WTC11 (cell line): ENCODE results near the gene UBASH3B. TPM values are rescaled to one million over a fixed set of nuclear protein-coding genes. Genes with fewer than 3 reads are reported as not detected.
A peak's percentile ranks its signal among the peaks of the same experiment; 100 is the strongest.

Source experiments
- ATAC-seq: fragments of 200-7000 bp; cut with Tn5 transposase; 2 replicates; pipeline ENCODE4 v1.10.0; 2021; ENCODE audit warnings: mild to moderate bottlenecking, moderate library complexity
- CTCF ChIA-PET: fragments of 300-600 bp; sonication (Branson Sonifier 250); formaldehyde crosslinking; loops from one replicate; lab custom pipeline; 2021; ENCODE audit warnings: antibody characterized with exemption; lab: Charles Lee
- POLR2A ChIA-PET: fragments of 350-600 bp; sonication (Branson Sonifier 250); formaldehyde crosslinking; loops from one replicate; lab custom pipeline; 2021; ENCODE audit warnings: antibody characterized with exemption; lab: Charles Lee
- DNase-seq: peaks from one replicate; pipeline ENCODE4 v3.0.0; 2021; ENCODE audit warnings: low spot score
- H3K27ac Mint-ChIP-seq: 2 replicates; pipeline ENCODE4 v1.8.0; 2021; ENCODE audit warnings: mixed read lengths
- H3K27me3 Mint-ChIP-seq: 2 replicates; pipeline ENCODE4 v1.8.0; 2021; ENCODE audit warnings: low read depth, mild to moderate bottlenecking, moderate library complexity, mixed read lengths
- H3K36me3 Mint-ChIP-seq: 2 replicates; pipeline ENCODE4 v1.8.0; 2021; ENCODE audit warnings: mixed read lengths
- H3K4me1 Mint-ChIP-seq: 2 replicates; pipeline ENCODE4 v1.8.0; 2022; ENCODE audit warnings: mixed read lengths
- H3K4me3 Mint-ChIP-seq: 2 replicates; pipeline ENCODE4 v1.8.0; 2021; ENCODE audit warnings: mild to moderate bottlenecking, moderate library complexity, mixed read lengths
- H3K9me3 Mint-ChIP-seq: 2 replicates; pipeline ENCODE4 v1.8.0; 2021; ENCODE audit warnings: mixed read lengths
- AFF4 ChIP-seq: sonication (generic); formaldehyde crosslinking; IDR thresholded peaks from 2 replicates; pipeline ENCODE4 v1.8.1; 2023; ENCODE audit warnings: mild to moderate bottlenecking, missing genetic modification reagents, borderline replicate concordance
- CREB1 ChIP-seq: sonication (generic); formaldehyde crosslinking; IDR thresholded peaks from 2 replicates; pipeline ENCODE4 v1.8.0; 2023; ENCODE audit warnings: mild to moderate bottlenecking, missing genetic modification reagents
- ETV6 ChIP-seq: sonication (generic); formaldehyde crosslinking; IDR thresholded peaks from 2 replicates; pipeline ENCODE4 v1.8.1; 2022; ENCODE audit warnings: mild to moderate bottlenecking, missing genetic modification reagents
- FOXJ3 ChIP-seq: sonication (generic); formaldehyde crosslinking; IDR thresholded peaks from 2 replicates; pipeline ENCODE4 v1.9.0; 2021; ENCODE audit warnings: missing genetic modification reagents, mild to moderate bottlenecking, borderline replicate concordance
- GRHL2 ChIP-seq: fragments of 250-450 bp; sonication (Bioruptor Pico); IDR thresholded peaks from 2 replicates; pipeline ENCODE4 v1.8.0; 2022; ENCODE audit warnings: mild to moderate bottlenecking, moderate library complexity; ENCODE audit not compliant: insufficient replicate concordance, severe bottlenecking
- HMGA2 ChIP-seq: fragments of 250-450 bp; sonication (Bioruptor Pico); IDR thresholded peaks from 2 replicates; pipeline ENCODE4 v1.4.0; 2021; ENCODE audit warnings: mild to moderate bottlenecking, moderate library complexity
- MXD4 ChIP-seq: fragments of 250-450 bp; sonication (Bioruptor Pico); IDR thresholded peaks from 2 replicates; pipeline ENCODE4 v1.8.0; 2021; ENCODE audit warnings: mild to moderate bottlenecking, moderate library complexity, borderline replicate concordance
- NFYB ChIP-seq: sonication (generic); formaldehyde crosslinking; conservative IDR thresholded peaks from 2 replicates; pipeline ENCODE4 v1.8.0; 2022; ENCODE audit warnings: low read depth, missing genetic modification reagents
- PRRX2 ChIP-seq: fragments of 250-450 bp; sonication (Bioruptor Pico); IDR thresholded peaks from 2 replicates; pipeline ENCODE4 v1.8.0; 2021; ENCODE audit warnings: mild to moderate bottlenecking
- SMAD3 ChIP-seq: sonication (generic); formaldehyde crosslinking; IDR thresholded peaks from 2 replicates; pipeline ENCODE4 v1.8.0; 2022; ENCODE audit warnings: missing genetic modification reagents, mild to moderate bottlenecking, borderline replicate concordance
- SOX15 ChIP-seq: fragments of 250-450 bp; sonication (Bioruptor Pico); IDR thresholded peaks from 2 replicates; pipeline ENCODE4 v1.9.0; 2021; ENCODE audit warnings: mild to moderate bottlenecking
- ZNF396 ChIP-seq: fragments of 250-450 bp; sonication (Bioruptor Pico); IDR thresholded peaks from 2 replicates; pipeline ENCODE4 v1.8.0; 2021; ENCODE audit warnings: mild to moderate bottlenecking, moderate library complexity, borderline replicate concordance
- ZNF423 ChIP-seq: fragments of 250-450 bp; sonication (Bioruptor Pico); IDR thresholded peaks from 2 replicates; pipeline ENCODE4 v2.1.2; 2022; ENCODE audit warnings: mild to moderate bottlenecking, moderate library complexity
- ZSCAN18 ChIP-seq: fragments of 250-450 bp; sonication (Bioruptor Pico); IDR thresholded peaks from 2 replicates; pipeline ENCODE4 v2.1.2; 2022; ENCODE audit warnings: mild to moderate bottlenecking, moderate library complexity
- total RNA-seq: library from RNA; stranded (reverse); gene quantifications from 3 replicates; pipeline ENCODE4 v1.2.3, GENCODE V29; 2021
- TF ChIP-seq, protein P1 (sequence below): fragments of 200-600 bp; IDR thresholded peaks from 2 replicates; pipeline ENCODE4 v1.8.0; 2022; ENCODE audit warnings: antibody characterized with exemption
- TF ChIP-seq, protein P2 (sequence below): sonication (generic); formaldehyde crosslinking; IDR thresholded peaks from 2 replicates; pipeline ENCODE4 v1.8.0; 2022; ENCODE audit warnings: missing genetic modification reagents

The UBASH3B gene
- total RNA-seq, 1 experiment from 2014 or later: 21.1 TPM

GRCh38 chr11:122690384-122690783 is 34.9 kb downstream of the UBASH3B start (continued):
- TF ChIP-seq AFF4 (CRISPR knock-in tag) (no peak), ETV6 (CRISPR knock-in tag) (no peak), FOXJ3 (no peak)

DNA sequence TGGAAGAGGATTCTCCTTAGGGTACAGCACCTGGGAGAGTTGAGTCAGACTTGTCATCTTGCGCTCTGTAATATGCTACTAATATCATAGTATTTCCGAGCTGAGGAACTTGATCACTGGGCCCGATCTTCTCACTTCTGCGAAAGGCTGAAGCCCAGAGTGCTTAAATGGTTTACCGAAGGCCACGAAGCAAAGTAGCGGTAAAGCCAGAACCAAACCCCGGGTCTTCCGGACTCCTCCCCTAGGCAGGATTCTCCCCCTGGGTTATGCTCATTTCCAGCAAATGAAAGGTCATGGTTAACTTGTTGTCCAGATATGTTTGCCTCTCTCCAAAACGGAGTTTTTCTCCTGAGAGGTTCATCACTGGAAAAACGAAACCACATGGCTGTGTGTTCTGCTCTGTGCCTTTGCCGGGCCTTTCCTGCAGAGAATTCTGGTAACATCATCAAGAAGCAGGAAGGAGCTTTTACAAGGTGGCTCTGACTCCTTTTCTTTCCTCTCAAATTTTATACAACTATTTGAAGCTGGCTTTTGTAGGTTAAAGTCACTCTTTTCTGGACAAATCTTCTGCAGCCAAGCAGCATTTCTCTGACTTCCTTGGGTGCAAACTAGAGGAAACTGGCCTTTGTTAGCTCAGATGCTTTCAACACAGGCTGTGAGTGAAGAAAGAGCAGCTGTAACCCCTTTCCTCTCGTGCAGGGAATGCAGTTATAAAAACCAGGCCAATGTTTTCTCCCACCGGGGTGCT is 35.5 kb downstream of the UBASH3B start:
- POLR2A ChIA-PET: no interaction called here
- TF ChIP-seq SOX15 (CRISPR knock-in tag) (no peak), GRHL2 (CRISPR knock-in tag) (no peak), CREB1 (CRISPR knock-in tag) (no peak), MXD4 (CRISPR knock-in tag) (no peak), SMAD3 (CRISPR knock-in tag) (no peak), ZNF396 (CRISPR knock-in tag) (no peak), NFYB (CRISPR knock-in tag) (no peak), AFF4 (CRISPR knock-in tag) (no peak), HMGA2 (CRISPR knock-in tag) (no peak), ZSCAN18 (CRISPR knock-in tag) (no peak), PRRX2 (no peak), ZNF423 (no peak)
- TF ChIP-seq, protein P1, sequence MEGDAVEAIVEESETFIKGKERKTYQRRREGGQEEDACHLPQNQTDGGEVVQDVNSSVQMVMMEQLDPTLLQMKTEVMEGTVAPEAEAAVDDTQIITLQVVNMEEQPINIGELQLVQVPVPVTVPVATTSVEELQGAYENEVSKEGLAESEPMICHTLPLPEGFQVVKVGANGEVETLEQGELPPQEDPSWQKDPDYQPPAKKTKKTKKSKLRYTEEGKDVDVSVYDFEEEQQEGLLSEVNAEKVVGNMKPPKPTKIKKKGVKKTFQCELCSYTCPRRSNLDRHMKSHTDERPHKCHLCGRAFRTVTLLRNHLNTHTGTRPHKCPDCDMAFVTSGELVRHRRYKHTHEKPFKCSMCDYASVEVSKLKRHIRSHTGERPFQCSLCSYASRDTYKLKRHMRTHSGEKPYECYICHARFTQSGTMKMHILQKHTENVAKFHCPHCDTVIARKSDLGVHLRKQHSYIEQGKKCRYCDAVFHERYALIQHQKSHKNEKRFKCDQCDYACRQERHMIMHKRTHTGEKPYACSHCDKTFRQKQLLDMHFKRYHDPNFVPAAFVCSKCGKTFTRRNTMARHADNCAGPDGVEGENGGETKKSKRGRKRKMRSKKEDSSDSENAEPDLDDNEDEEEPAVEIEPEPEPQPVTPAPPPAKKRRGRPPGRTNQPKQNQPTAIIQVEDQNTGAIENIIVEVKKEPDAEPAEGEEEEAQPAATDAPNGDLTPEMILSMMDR: no peak
- TF ChIP-seq, protein P2, sequence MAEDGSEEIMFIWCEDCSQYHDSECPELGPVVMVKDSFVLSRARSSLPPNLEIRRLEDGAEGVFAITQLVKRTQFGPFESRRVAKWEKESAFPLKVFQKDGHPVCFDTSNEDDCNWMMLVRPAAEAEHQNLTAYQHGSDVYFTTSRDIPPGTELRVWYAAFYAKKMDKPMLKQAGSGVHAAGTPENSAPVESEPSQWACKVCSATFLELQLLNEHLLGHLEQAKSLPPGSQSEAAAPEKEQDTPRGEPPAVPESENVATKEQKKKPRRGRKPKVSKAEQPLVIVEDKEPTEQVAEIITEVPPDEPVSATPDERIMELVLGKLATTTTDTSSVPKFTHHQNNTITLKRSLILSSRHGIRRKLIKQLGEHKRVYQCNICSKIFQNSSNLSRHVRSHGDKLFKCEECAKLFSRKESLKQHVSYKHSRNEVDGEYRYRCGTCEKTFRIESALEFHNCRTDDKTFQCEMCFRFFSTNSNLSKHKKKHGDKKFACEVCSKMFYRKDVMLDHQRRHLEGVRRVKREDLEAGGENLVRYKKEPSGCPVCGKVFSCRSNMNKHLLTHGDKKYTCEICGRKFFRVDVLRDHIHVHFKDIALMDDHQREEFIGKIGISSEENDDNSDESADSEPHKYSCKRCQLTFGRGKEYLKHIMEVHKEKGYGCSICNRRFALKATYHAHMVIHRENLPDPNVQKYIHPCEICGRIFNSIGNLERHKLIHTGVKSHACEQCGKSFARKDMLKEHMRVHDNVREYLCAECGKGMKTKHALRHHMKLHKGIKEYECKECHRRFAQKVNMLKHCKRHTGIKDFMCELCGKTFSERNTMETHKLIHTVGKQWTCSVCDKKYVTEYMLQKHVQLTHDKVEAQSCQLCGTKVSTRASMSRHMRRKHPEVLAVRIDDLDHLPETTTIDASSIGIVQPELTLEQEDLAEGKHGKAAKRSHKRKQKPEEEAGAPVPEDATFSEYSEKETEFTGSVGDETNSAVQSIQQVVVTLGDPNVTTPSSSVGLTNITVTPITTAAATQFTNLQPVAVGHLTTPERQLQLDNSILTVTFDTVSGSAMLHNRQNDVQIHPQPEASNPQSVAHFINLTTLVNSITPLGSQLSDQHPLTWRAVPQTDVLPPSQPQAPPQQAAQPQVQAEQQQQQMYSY: no peak
- TF ChIP-seq, all 79 proteins: peak for 0
- Mint-ChIP-seq H3K27me3 (no peaks in the 10 kb centered on the region), H3K4me1 (peaks cover 23% of the 10 kb centered on the region), H3K4me3 (no peak overlapping the region), H3K36me3 (no peaks in the 10 kb centered on the region), H3K27ac (peak overlapping the region; percentile 58), H3K9me3 (no peaks in the 10 kb centered on the region)
- DNase-seq: no peak
- CTCF ChIA-PET: interaction anchor here (0.8 to 1.9 kb wide), 12 partner anchors 8 to 173 kb away, joined by 3 to 12 read pairs (median 4); partner anchors contain the start of gene UBASH3B
- peak; percentile 41; the same call in 1 of the 2 replicates for ATAC-seq
